GM23338 (cell line): ENCODE results near the gene TRMT61A. TPM values are rescaled to one million over a fixed set of nuclear protein-coding genes. Genes with fewer than 3 reads are reported as not detected.

ENCODE experiments used
- CREB1 ChIP-seq: fragments of 250-450 bp; sonication (Bioruptor Pico); IDR thresholded peaks from 2 replicates; pipeline ENCODE4 v1.5.0; 2020; ENCODE audit warnings: low read depth, mild to moderate bottlenecking, moderate library complexity
- EZH2phosphoT487 ChIP-seq: fragments of 200-600 bp; sonication (generic); IDR thresholded peaks from one replicate; pipeline ENCODE4 v1.8.1; 2018; ENCODE audit warnings: antibody characterized with exemption; ENCODE audit not compliant: unreplicated experiment
- NANOG ChIP-seq: IDR thresholded peaks from 2 replicates; pipeline ENCODE4 v1.6.1; 2016; ENCODE audit warnings: antibody characterized with exemption, borderline replicate concordance
- STAT1 ChIP-seq: IDR thresholded peaks from one replicate; pipeline ENCODE4 v1.6.1; 2016; ENCODE audit warnings: antibody characterized with exemption; ENCODE audit not compliant: unreplicated experiment
- polyA plus RNA-seq: library from polyadenylated mRNA; unstranded; fragments of >200 nt; fragmentation: Nextera tagmentation; extraction: Ambion mirVana; gene quantifications from 2 replicates; pipeline ENCODE4 v1.2.1, GENCODE V29; 2016
- total RNA-seq: library from RNA; depleted of rRNA; stranded (reverse); fragments of >200 nt; shearing (Covaris generic); gene quantifications from 2 replicates; pipeline ENCODE4 v1.2.3, GENCODE V29; 2014
- TF ChIP-seq, protein P1 (sequence below): fragments of 250-450 bp; sonication (Bioruptor Pico); IDR thresholded peaks from 2 replicates; pipeline ENCODE4 v1.5.0; 2020; ENCODE audit warnings: mild to moderate bottlenecking, moderate library complexity
- TF ChIP-seq, protein P2 (sequence below): IDR thresholded peaks from one replicate; pipeline ENCODE4 v1.6.1; 2018; ENCODE audit warnings: antibody characterized with exemption; ENCODE audit not compliant: unreplicated experiment
- TF ChIP-seq, protein P3 (sequence below), 2 experiments: fragments of 200-600 bp in 1 of 2; sonication (generic) in 1 of 2; conservative IDR thresholded peaks; 2 replicates each; pipeline versions ENCODE4 v1.5.1 to v1.6.1; 2016 to 2017; ENCODE audit warnings: antibody characterized with exemption in 2 of 2, low read depth in 2 of 2, mild to moderate bottlenecking in 2 of 2, moderate library complexity in 1 of 2
- TF ChIP-seq, protein P4 (sequence below): IDR thresholded peaks from 2 replicates; pipeline ENCODE4 v1.6.1; 2016; ENCODE audit warnings: antibody characterized with exemption

The TRMT61A gene
- total and polyA plus RNA-seq, 2 experiments from 2014 or later = 13.4 to 28.2 TPM

DNA sequence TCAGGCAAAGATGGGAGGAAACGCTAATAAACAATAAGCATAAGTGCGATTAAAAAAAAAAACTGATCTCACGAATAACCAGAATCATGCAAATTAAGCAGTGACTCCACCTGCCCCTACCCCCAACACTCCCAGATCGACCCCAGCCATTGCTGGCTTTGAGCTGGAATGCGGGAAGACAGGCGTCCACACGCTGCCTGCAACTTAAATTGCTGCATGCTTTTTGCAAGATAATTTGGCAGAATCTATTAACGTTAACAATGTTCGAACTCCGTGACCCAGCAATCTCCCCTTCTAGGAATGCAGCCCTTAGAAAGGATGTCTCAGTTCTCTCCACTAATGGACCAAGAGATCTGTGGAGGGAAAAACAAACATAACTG is 5.4 kb upstream of the TRMT61A start (continued):
- TF ChIP-seq, protein P1, sequence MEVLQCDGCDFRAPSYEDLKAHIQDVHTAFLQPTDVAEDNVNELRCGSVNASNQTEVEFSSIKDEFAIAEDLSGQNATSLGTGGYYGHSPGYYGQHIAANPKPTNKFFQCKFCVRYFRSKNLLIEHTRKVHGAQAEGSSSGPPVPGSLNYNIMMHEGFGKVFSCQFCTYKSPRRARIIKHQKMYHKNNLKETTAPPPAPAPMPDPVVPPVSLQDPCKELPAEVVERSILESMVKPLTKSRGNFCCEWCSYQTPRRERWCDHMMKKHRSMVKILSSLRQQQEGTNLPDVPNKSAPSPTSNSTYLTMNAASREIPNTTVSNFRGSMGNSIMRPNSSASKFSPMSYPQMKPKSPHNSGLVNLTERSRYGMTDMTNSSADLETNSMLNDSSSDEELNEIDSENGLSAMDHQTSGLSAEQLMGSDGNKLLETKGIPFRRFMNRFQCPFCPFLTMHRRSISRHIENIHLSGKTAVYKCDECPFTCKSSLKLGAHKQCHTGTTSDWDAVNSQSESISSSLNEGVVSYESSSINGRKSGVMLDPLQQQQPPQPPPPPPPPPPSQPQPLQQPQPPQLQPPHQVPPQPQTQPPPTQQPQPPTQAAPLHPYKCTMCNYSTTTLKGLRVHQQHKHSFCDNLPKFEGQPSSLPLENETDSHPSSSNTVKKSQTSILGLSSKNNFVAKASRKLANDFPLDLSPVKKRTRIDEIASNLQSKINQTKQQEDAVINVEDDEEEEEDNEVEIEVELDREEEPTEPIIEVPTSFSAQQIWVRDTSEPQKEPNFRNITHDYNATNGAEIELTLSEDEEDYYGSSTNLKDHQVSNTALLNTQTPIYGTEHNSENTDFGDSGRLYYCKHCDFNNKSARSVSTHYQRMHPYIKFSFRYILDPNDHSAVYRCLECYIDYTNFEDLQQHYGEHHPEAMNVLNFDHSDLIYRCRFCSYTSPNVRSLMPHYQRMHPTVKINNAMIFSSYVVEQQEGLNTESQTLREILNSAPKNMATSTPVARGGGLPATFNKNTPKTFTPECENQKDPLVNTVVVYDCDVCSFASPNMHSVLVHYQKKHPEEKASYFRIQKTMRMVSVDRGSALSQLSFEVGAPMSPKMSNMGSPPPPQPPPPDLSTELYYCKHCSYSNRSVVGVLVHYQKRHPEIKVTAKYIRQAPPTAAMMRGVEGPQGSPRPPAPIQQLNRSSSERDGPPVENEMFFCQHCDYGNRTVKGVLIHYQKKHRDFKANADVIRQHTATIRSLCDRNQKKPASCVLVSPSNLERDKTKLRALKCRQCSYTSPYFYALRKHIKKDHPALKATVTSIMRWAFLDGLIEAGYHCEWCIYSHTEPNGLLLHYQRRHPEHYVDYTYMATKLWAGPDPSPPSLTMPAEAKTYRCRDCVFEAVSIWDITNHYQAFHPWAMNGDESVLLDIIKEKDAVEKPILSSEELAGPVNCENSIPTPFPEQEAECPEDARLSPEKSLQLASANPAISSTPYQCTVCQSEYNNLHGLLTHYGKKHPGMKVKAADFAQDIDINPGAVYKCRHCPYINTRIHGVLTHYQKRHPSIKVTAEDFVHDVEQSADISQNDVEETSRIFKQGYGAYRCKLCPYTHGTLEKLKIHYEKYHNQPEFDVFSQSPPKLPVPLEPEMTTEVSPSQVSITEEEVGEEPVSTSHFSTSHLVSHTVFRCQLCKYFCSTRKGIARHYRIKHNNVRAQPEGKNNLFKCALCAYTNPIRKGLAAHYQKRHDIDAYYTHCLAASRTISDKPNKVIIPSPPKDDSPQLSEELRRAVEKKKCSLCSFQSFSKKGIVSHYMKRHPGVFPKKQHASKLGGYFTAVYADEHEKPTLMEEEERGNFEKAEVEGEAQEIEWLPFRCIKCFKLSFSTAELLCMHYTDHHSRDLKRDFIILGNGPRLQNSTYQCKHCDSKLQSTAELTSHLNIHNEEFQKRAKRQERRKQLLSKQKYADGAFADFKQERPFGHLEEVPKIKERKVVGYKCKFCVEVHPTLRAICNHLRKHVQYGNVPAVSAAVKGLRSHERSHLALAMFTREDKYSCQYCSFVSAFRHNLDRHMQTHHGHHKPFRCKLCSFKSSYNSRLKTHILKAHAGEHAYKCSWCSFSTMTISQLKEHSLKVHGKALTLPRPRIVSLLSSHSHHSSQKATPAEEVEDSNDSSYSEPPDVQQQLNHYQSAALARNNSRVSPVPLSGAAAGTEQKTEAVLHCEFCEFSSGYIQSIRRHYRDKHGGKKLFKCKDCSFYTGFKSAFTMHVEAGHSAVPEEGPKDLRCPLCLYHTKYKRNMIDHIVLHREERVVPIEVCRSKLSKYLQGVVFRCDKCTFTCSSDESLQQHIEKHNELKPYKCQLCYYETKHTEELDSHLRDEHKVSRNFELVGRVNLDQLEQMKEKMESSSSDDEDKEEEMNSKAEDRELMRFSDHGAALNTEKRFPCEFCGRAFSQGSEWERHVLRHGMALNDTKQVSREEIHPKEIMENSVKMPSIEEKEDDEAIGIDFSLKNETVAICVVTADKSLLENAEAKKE (CRISPR knock-in tag) = no peak
- TF ChIP-seq, protein P2, sequence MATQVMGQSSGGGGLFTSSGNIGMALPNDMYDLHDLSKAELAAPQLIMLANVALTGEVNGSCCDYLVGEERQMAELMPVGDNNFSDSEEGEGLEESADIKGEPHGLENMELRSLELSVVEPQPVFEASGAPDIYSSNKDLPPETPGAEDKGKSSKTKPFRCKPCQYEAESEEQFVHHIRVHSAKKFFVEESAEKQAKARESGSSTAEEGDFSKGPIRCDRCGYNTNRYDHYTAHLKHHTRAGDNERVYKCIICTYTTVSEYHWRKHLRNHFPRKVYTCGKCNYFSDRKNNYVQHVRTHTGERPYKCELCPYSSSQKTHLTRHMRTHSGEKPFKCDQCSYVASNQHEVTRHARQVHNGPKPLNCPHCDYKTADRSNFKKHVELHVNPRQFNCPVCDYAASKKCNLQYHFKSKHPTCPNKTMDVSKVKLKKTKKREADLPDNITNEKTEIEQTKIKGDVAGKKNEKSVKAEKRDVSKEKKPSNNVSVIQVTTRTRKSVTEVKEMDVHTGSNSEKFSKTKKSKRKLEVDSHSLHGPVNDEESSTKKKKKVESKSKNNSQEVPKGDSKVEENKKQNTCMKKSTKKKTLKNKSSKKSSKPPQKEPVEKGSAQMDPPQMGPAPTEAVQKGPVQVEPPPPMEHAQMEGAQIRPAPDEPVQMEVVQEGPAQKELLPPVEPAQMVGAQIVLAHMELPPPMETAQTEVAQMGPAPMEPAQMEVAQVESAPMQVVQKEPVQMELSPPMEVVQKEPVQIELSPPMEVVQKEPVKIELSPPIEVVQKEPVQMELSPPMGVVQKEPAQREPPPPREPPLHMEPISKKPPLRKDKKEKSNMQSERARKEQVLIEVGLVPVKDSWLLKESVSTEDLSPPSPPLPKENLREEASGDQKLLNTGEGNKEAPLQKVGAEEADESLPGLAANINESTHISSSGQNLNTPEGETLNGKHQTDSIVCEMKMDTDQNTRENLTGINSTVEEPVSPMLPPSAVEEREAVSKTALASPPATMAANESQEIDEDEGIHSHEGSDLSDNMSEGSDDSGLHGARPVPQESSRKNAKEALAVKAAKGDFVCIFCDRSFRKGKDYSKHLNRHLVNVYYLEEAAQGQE = no peak
- TF ChIP-seq EZH2phosphoT487 (no peak), CREB1 (CRISPR knock-in tag) (no peak), STAT1 (no peak), NANOG (no peak)
- TF ChIP-seq, protein P3, sequence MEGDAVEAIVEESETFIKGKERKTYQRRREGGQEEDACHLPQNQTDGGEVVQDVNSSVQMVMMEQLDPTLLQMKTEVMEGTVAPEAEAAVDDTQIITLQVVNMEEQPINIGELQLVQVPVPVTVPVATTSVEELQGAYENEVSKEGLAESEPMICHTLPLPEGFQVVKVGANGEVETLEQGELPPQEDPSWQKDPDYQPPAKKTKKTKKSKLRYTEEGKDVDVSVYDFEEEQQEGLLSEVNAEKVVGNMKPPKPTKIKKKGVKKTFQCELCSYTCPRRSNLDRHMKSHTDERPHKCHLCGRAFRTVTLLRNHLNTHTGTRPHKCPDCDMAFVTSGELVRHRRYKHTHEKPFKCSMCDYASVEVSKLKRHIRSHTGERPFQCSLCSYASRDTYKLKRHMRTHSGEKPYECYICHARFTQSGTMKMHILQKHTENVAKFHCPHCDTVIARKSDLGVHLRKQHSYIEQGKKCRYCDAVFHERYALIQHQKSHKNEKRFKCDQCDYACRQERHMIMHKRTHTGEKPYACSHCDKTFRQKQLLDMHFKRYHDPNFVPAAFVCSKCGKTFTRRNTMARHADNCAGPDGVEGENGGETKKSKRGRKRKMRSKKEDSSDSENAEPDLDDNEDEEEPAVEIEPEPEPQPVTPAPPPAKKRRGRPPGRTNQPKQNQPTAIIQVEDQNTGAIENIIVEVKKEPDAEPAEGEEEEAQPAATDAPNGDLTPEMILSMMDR (conservative IDR thresholded peaks at IDR 0.05; ENCODE audit: low read depth in 2 of 2) = no peak
- TF ChIP-seq, protein P4, sequence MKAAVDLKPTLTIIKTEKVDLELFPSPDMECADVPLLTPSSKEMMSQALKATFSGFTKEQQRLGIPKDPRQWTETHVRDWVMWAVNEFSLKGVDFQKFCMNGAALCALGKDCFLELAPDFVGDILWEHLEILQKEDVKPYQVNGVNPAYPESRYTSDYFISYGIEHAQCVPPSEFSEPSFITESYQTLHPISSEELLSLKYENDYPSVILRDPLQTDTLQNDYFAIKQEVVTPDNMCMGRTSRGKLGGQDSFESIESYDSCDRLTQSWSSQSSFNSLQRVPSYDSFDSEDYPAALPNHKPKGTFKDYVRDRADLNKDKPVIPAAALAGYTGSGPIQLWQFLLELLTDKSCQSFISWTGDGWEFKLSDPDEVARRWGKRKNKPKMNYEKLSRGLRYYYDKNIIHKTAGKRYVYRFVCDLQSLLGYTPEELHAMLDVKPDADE = no peak
